CD14-positive monocyte (primary cell): Measurements from ENCODE around the gene IFNG. TPM values are rescaled to one million over a fixed set of nuclear protein-coding genes. Genes with fewer than 3 reads are reported as not detected.
A peak's percentile ranks its signal among the peaks of the same experiment; 100 is the strongest.

Experiments
- DNase-seq, 3 donors: peaks; one replicate each; pipeline ENCODE4 v3.0.0-alpha.2; 2011 to 2022
- H2AFZ ChIP-seq: 2 replicates; pipeline ENCODE4 v1.6.0; 2012; ENCODE audit warnings: mild to moderate bottlenecking, low read depth, low read length, inconsistent platforms; ENCODE audit not compliant: insufficient read depth, poor library complexity, severe bottlenecking
- H3K27ac ChIP-seq, 2 donors: 1 replicate in 1 of 2; 2 replicates in 1 of 2; pipeline ENCODE4 v1.5.1; 2012 to 2013; ENCODE audit warnings: low read length in 2 of 2, control low read depth in 1 of 2, inconsistent platforms in 1 of 2, low read depth in 1 of 2, mild to moderate bottlenecking in 1 of 2
- H3K27me3 ChIP-seq, 2 donors: one replicate each; pipeline versions ENCODE4 v1.6.0 to v1.6.1; 2011 to 2013; ENCODE audit warnings: low read length in 2 of 2; ENCODE audit not compliant: control insufficient read depth in 2 of 2, insufficient read depth in 2 of 2
- H3K36me3 ChIP-seq, 2 donors: replicated peaks in 1 of 2; 1 replicate in 1 of 2; 2 replicates in 1 of 2; pipeline versions ENCODE4 v1.5.1 to v1.6.1; 2012 to 2013; ENCODE audit warnings: low read length in 2 of 2, control low read depth in 1 of 2, inconsistent platforms in 1 of 2, mild to moderate bottlenecking in 1 of 2; ENCODE audit not compliant: insufficient read depth in 2 of 2, control insufficient read depth in 1 of 2
- H3K4me1 ChIP-seq, 2 donors: 1 replicate in 1 of 2; 2 replicates in 1 of 2; pipeline versions ENCODE4 v1.5.1 to v1.6.1; 2012 to 2013; ENCODE audit warnings: low read length in 2 of 2, control low read depth in 1 of 2, inconsistent platforms in 1 of 2, mild to moderate bottlenecking in 1 of 2, moderate library complexity in 1 of 2; ENCODE audit not compliant: insufficient read depth in 2 of 2, control insufficient read depth in 1 of 2
- H3K4me2 ChIP-seq: replicated peaks from 2 replicates; pipeline ENCODE3; 2012; ENCODE audit warnings: low read length, moderate library complexity, mild to moderate bottlenecking; ENCODE audit not compliant: poor library complexity, severe bottlenecking; ENCODE audit errors: extremely low read depth
- H3K4me3 ChIP-seq, 3 experiments: fragments of 200-600 bp in 1 of 3; sonication (generic) in 1 of 3; replicated peaks in 1 of 3; 1 replicate in 2 of 3; 2 replicates in 1 of 3; pipeline ENCODE4 v1.5.1; 2011 to 2013; ENCODE audit warnings: low read length in 3 of 3, mild to moderate bottlenecking in 3 of 3, control low read depth in 2 of 3, low read depth in 2 of 3, inconsistent platforms in 1 of 3, moderate library complexity in 1 of 3
- H3K79me2 ChIP-seq: 2 replicates; pipeline ENCODE4 v1.6.0; 2012; ENCODE audit warnings: mild to moderate bottlenecking, control low read depth, inconsistent platforms, low read length, moderate library complexity; ENCODE audit not compliant: insufficient read depth
- H3K9ac ChIP-seq: 2 replicates; pipeline ENCODE4 v1.6.0; 2017; ENCODE audit warnings: low read length, mild to moderate bottlenecking; ENCODE audit not compliant: insufficient read depth, poor library complexity, severe bottlenecking
- H3K9me3 ChIP-seq, 2 donors: replicated peaks in 1 of 2; 1 replicate in 1 of 2; 2 replicates in 1 of 2; pipeline versions ENCODE4 v1.5.1 to v1.6.1; 2012 to 2013; ENCODE audit warnings: low read length in 2 of 2, control low read depth in 1 of 2; ENCODE audit not compliant: control insufficient read depth in 1 of 2, insufficient read depth in 1 of 2
- H4K20me1 ChIP-seq: 2 replicates; pipeline ENCODE4 v1.6.0; 2012; ENCODE audit warnings: mild to moderate bottlenecking, low read length, control low read depth, moderate library complexity; ENCODE audit not compliant: insufficient read depth
- H3K27ac Mint-ChIP-seq, 7 donors: one replicate each; pipeline ENCODE4 v1.8.0; 2020; ENCODE audit warnings: mild to moderate bottlenecking in 7 of 7, mixed read lengths in 7 of 7, moderate library complexity in 6 of 7, inconsistent platforms in 2 of 7
- H3K27me3 Mint-ChIP-seq, 3 donors: one replicate each; pipeline ENCODE4 v1.8.0; 2021 to 2022; ENCODE audit warnings: low read depth in 3 of 3, mild to moderate bottlenecking in 3 of 3, mixed read lengths in 3 of 3, moderate library complexity in 3 of 3, inconsistent platforms in 1 of 3
- H3K36me3 Mint-ChIP-seq, 2 donors: one replicate each; pipeline ENCODE4 v1.8.0; 2020; ENCODE audit warnings: mixed read lengths in 2 of 2, inconsistent platforms in 1 of 2, mild to moderate bottlenecking in 1 of 2
- H3K4me1 Mint-ChIP-seq: one replicate; pipeline ENCODE4 v1.8.0; 2020; ENCODE audit warnings: mild to moderate bottlenecking, mixed read lengths
- H3K4me3 Mint-ChIP-seq, 2 donors: one replicate each; pipeline ENCODE4 v1.8.0; 2020; ENCODE audit warnings: mild to moderate bottlenecking in 2 of 2, mixed read lengths in 2 of 2, moderate library complexity in 1 of 2
- H3K9me3 Mint-ChIP-seq, 7 donors: one replicate each; pipeline ENCODE4 v1.8.0; 2020 to 2022; ENCODE audit warnings: mixed read lengths in 7 of 7, mild to moderate bottlenecking in 6 of 7, moderate library complexity in 6 of 7, inconsistent platforms in 2 of 7
- CTCF ChIP-seq: fragments of 200-600 bp; IDR thresholded peaks from one replicate; pipeline ENCODE4 v1.8.0; 2022; ENCODE audit warnings: antibody characterized with exemption, mild to moderate bottlenecking
- WGBS: methylation state at CpG from one replicate; pipeline ENCODE4 v1.1.5; 2013; ENCODE audit warnings: missing lambda C conversion rate; ENCODE audit not compliant: insufficient coverage; 5-methylcytosine and 5-hydroxymethylcytosine counted together
- intact Hi-C, 2 donors: fragments of 100-400 bp; cut with micrococcal nuclease; formaldehyde crosslinking; loops; one replicate each; pipeline versions ENCODE4 v1.15.0 to v1.15.1; 2023
- polyA plus RNA-seq, 3 donors: library from polyadenylated mRNA; depleted of rRNA in 1 of 3; unstranded in 2 of 3; stranded (reverse) in 1 of 3; fragments of 300-500 nt in 2 of 3; fragments of >200 nt in 1 of 3; fragmentation: Illumina TruSeq in 2 of 3; gene quantifications; 1 replicate in 2 of 3; 2 replicates in 1 of 3; pipeline ENCODE4 v1.2.3, GENCODE V29; 2012 to 2021

Gene IFNG
- polyA plus RNA-seq, 3 donors = not detected

- no CpG with 5 or more reads among the region's 2 CpGs for WGBS
- Histone ChIP-seq H2AFZ (no peak overlapping the region), H3K4me3 (no peak overlapping the region), H3K9me3 (no peaks in the 10 kb centered on the region), H3K9ac (no peak overlapping the region), H4K20me1 (no peaks in the 10 kb centered on the region), H3K27ac (no peak overlapping the region), H3K27me3 (no peaks in the 10 kb centered on the region), H3K4me1 (no peaks in the 10 kb centered on the region), H3K4me2 (no peak overlapping the region), H3K79me2 (no peaks in the 10 kb centered on the region), H3K36me3 (no peaks in the 10 kb centered on the region)
- no peak for DNase-seq
- no peaks in the 10 kb centered on the region for H3K4me1 Mint-ChIP-seq
- intact Hi-C loops = no loop called here
- peaks cover 0 to 2% (median 2%) of the 10 kb centered on the region in 3 donors for H3K27me3 Mint-ChIP-seq
- no peak overlapping the region for H3K27ac Mint-ChIP-seq
- TF ChIP-seq CTCF = peak; percentile 18
- no peaks in the 10 kb centered on the region for H3K9me3 Mint-ChIP-seq
- H3K4me3 Mint-ChIP-seq = no peak overlapping the region
- H3K36me3 Mint-ChIP-seq = no peaks in the 10 kb centered on the region
Measured at GRCh38 chr12:68158432-68158831, 1.1 kb downstream of the IFNG start.

GRCh38 chr12:68157380-68157779 is 2.2 kb downstream of the IFNG start:
- no peak overlapping the region for H3K27ac Mint-ChIP-seq
- no peak for TF ChIP-seq CTCF
- Histone ChIP-seq H3K9me3 (no peaks in the 10 kb centered on the region), H3K4me1 (no peaks in the 10 kb centered on the region), H2AFZ (no peak overlapping the region), H3K4me2 (no peak overlapping the region), H3K27me3 (no peaks in the 10 kb centered on the region), H3K9ac (no peak overlapping the region), H4K20me1 (no peaks in the 10 kb centered on the region), H3K79me2 (no peaks in the 10 kb centered on the region), H3K36me3 (no peaks in the 10 kb centered on the region), H3K27ac (no peak overlapping the region), H3K4me3 (no peak overlapping the region)
- WGBS = no CpG with 5 or more reads among the region's 4 CpGs
- no peak overlapping the region for H3K4me3 Mint-ChIP-seq
- intact Hi-C loops = no loop called here
- H3K36me3 Mint-ChIP-seq = no peaks in the 10 kb centered on the region
- H3K4me1 Mint-ChIP-seq = no peaks in the 10 kb centered on the region
- H3K27me3 Mint-ChIP-seq = peaks cover 0 to 2% (median 2%) of the 10 kb centered on the region in 3 donors
- no peak for DNase-seq
- H3K9me3 Mint-ChIP-seq = no peaks in the 10 kb centered on the region
